Stimulated activated CD8-positive, alpha-beta memory T cell treated with anti-CD3 and anti-CD28 coated beads, Interleukin-4, amount 100 ng/mL, for 48 hours (primary cell): Measurements from ENCODE around the gene GSPT1.
"Not testable (repeated sequence)": the region's sequence is repeated elsewhere in the genome, so short reads cannot be mapped to it uniquely, and the experiment has no call there.

ENCODE experiments used
- DNase-seq: peaks from one replicate; pipeline ENCODE4 v3.0.0-alpha.2; 2020

Gene GSPT1

DNA sequence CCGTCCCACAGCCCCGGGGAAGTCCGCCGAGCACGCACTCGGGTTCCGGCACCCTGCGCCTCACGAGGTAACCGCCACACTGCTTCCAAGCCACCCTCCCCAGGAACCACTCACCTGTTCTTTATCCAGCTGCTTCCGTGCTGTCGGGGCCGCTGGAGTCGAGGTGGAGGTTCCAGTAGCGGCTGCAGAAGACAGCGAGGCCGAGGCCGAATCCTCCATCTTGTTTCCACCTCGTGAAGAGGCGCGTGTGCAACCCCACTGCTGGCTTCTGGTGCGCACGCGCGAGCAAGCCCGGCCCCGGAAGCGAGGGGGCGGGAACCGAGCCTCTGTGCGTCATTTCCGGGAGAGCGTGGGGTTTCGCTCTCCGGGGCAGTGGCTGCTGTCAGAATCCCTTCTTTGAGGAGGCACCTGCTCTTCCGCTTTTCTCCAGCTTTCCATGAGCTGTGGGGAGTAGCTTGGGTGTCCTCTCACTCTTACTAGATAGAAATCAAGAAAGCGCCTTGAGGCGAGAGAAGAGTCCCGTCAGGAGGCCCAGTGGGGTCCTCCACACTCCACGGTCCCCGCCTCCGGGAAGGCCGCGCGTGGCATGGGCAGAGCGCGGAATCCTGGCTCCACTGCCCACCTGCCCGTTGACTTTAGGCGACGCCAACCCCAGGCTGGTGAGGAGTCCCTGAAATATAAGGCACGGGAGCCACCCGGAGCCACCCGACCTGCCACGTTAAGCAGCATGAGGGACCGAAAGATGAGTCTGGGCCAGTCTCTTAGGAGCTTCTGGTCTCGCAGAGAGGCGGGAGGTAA lies 64.3 kb downstream of the GSPT1 start, which contains the start of gene RSL1D1:
TSS of gene RSL1D1 (minus strand) at position 249 of the 798 bp plus-strand sequence. CDS start at position 219, 30 bp downstream.
- DNase-seq: peak; percentile 94

DNA sequence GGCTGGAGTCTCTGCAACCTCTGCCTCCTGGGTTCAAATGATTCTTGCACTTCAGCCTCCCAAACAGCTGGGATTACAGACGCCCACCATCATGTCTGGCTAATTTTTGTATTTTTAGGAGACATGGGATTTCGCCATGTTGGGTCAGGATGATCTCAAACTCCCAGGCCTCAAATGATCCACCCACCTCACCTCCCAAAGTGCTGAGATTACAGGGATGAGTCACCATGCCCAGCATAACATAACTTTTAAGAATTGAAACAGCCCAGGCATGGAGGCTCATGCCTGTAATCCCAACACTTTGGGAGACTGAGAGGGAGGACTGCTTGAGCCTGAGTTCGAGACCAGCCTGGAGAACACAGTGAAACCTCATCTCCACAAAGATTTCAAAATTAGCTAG lies 66.9 kb downstream of the GSPT1 start:
- DNase-seq: no peak

- no peak for DNase-seq
These were observed 71.3 kb downstream of the GSPT1 start for GRCh38 chr16:11844499-11844898.

GRCh38 chr16:11843861-11844260 lies 71.9 kb downstream of the GSPT1 start:
- no peak for DNase-seq

- no peak for DNase-seq
These were observed 72.5 kb downstream of the GSPT1 start for GRCh38 chr16:11843206-11843605.

DNA sequence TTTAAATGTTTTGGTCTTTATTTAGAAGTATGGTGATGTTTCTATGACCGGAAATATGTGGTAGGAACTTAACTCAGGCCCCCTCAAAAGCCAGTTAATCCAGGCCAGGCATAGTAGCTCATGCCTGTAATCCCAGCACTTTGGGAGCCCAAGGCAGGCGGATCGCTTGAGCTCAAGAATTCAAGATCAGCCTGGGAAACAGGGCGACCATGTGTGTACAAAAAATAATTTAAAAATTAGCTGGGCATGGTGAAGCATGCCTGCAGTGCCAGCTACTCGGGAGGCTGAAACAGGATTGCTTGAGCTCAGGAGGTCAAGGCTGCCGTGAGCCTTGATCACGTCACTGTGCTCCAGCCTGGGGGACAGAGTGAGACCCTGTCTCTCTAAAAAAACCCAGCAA lies 74.7 kb downstream of the GSPT1 start:
- DNase-seq: no peak

DNA sequence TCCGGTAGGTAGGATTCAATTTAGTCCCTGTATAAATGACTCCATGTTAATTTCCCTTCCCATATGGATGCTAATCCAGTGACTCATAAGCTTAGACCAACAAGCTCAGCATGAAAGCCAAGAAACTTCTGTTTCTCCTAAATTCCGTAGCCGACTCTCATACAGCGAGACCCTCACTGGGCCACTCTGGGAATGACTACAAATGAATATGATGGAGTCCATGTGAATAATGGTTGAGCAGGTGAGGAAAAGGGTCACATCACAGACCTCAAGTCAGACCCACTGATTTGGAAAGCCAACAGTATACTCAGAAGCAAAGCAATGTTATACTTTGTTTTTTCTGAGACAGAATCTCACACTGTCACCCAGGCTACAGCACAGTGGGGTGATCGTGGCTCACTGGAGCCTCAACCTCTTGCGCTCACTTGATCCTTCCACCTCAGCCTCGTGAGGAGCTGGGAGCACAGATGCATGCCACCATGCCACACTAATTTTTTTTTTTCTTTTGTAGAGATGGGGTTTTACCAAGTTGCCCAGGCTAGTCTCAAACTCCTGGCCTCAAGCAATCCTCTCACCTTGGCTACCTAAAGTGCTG lies 79.0 kb downstream of the GSPT1 start:
- no peak for DNase-seq

DNA sequence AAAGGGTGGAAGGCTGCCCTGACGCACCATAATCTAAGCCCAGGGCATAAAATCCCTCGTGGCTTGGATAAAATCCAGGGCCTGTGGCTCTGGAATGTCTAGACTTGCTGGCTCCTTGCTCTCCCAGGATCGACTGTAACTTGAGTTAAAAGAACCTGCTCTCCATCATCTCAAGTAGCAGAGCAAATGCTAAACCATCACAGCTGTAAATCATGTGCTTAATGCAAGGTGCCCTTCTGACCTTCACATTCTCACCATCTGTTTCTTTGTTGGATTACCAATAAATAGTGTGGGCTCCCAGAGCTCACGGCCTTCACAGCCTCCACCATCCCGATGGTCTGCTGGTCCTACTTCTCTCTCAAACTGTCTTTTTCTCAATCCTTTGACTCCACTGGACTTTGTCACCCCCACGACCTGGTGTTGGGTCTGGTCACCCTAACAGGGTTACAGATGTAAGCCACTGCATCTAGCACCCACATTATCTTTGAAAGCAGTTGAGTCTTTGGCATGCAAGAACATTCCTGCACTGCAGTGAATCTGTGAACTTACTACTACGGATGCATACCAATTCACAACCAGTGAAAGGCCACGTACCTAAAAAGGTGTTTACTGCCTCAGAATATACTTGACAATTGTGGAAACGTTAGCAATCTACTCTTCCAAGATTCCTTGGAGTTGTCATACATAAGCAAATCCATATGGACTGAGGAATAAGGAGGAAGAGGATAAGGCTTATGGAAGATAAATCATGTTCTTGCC lies 79.7 kb downstream of the GSPT1 start:
- DNase-seq: no peak

DNA sequence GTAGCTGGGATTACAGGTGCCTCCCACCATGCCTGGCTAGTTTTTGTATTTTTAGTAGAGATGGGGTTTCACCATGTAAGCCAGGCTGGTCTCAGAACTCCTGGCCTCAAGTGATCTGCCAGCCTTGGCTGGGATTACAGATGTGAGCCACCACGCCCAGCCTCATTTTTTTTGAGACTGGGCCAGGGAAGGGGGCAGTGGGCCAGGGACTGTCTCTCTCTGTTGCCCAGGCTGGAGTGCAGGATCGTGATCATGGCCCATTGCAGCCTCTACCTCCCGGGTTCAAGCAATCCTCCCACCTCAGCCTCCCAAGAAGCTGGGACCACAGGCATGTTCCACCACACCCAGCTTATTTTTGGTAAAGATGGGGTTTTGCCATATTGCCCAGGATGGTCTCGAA lies 80.4 kb downstream of the GSPT1 start:
- DNase-seq: no peak

DNA sequence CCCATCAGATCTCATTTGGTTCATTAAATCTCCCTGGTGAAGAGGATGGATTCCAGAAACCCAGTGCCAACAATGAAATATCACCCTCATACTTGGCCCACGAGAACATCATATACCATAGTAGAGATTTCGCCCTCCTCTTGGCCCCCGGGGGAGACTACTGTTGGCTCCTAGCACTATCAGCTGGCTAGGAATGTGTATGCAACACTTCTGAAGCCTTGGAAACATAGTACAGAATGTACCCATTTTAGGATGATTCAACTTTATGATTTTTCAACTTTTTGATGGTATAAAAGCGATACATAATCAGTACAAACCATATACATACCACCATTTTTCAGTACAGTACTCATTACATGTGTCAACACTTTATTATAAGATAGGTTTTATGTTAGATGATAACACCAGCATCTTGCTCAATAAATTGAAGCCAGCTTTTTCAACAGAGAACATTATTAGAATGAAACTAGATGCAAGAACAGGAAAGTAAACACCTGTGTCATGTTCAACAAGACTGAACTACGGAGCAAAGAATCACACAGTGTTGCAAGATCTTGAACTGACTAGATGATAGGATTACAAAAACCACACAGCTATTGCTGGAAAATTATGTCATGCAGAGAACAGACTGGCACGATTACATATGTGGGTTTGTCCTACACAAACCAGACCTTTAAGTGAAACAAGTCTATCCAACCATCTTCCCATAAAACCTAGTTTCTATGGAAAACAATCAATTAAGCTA lies 81.6 kb downstream of the GSPT1 start:
- DNase-seq: no peak

DNA sequence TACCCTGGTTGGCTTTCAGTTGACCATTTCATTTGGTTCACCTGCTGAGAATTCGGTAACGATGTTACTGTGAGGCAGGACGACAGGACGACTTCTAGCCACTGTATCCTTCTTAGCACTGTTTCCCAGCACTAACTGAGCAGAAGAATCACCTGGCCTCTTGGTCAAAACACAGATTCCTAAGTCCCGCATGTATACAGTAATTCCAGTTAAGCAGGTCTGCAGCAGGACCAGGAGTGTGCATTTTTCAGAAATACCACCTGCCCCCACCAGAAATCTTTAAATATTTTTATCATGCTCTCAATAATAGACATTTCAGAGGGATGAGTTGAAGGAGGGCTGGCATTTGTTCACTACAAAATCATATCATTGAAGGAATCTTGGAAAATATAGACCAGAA lies 87.1 kb downstream of the GSPT1 start:
- no peak for DNase-seq

- not testable (repeated sequence) for DNase-seq
These were observed 90.1 kb downstream of the GSPT1 start for GRCh38 chr16:11825520-11826165.

DNA sequence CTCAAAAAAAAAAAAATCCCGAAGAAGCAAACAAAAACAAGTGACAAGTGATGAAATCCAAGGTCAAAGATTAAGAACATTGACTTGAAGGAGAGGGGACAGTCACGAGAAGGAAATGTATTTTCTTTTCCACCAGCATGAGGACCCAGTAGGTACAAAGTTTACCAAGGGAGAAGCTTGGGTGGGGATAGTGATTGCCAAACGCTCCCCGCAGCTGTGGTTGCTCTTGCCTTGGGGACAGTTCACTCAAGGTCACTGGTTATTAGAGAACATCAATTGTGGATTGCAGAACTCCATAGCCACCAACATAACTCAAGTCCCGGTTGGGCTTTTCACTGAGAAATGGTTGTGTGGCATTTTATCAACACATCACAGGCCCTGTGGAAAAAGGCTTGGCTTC lies 91.4 kb downstream of the GSPT1 start:
- no peak for DNase-seq

- DNase-seq: not testable (repeated sequence)
These were observed 92.1 kb downstream of the GSPT1 start for GRCh38 chr16:11823645-11824044.

GRCh38 chr16:11819798-11820197 lies 96.0 kb downstream of the GSPT1 start:
- DNase-seq: no peak

- DNase-seq: not testable (repeated sequence)
These were observed 96.8 kb downstream of the GSPT1 start for GRCh38 chr16:11818970-11819369.
